ENCODE results near the gene TSHZ1.

- no peak for TF ChIP-seq CTCF (IDR thresholded peaks at IDR 0.05; ENCODE audit: low read depth, low read length)
- TF ChIP-seq POLR2A (IDR thresholded peaks at IDR 0.05; ENCODE audit: extremely low read depth, insufficient read length), result no peak
- no peak for TF ChIP-seq MYC (IDR thresholded peaks at IDR 0.05; ENCODE audit: low read depth, low read length)
- no peak for TF ChIP-seq MAX (IDR thresholded peaks at IDR 0.05; ENCODE audit: low read depth, low read length)
Observed at GRCh38 chr18:75250471-75250821, 39.8 kb downstream of the TSHZ1 start.
